B cell (primary cell): ENCODE measurements around the gene DOCK4.

Source experiments
- CTCF ChIP-seq: fragments of 200-600 bp; IDR thresholded peaks from one replicate; pipeline ENCODE4 v1.8.0; 2022; ENCODE audit warnings: antibody characterized with exemption, mild to moderate bottlenecking
- EZH2 ChIP-seq: IDR thresholded peaks from 2 replicates; pipeline ENCODE4 v1.6.1; 2012; ENCODE audit warnings: borderline replicate concordance, low read depth, mild to moderate bottlenecking, moderate library complexity, low read length; ENCODE audit not compliant: insufficient read depth, poor library complexity, severe bottlenecking

DNA sequence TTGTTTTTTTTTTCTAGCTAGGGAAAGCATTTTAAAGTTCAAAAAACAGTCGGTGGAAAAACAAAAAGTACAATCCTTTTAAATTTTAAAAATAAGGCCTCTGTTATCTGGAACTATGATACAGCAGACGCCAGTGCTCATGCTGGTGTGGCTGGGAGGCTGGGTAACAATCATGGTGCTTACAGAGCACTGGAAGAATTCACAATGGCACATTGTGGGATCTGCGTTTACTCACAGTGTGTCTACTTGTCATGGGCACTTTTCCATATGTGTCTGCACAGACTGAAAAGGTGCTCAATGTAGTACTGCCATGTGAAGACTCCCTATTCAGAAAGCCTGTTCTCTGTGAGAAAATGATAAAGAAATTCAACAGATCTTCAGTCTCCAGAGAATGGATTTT lies 365.7 kb downstream of the DOCK4 start:
- TF ChIP-seq EZH2: no peak
- TF ChIP-seq CTCF: no peak
